Activated CD4-positive, alpha-beta T cell treated with anti-CD3 and anti-CD28 coated beads for 4 hours (primary cell): ENCODE data around the gene JUND.

ENCODE experiments used
- DNase-seq, 2 donors: peaks; one replicate each; pipeline ENCODE4 v3.0.0-alpha.2; 2020

JUND gene

DNA sequence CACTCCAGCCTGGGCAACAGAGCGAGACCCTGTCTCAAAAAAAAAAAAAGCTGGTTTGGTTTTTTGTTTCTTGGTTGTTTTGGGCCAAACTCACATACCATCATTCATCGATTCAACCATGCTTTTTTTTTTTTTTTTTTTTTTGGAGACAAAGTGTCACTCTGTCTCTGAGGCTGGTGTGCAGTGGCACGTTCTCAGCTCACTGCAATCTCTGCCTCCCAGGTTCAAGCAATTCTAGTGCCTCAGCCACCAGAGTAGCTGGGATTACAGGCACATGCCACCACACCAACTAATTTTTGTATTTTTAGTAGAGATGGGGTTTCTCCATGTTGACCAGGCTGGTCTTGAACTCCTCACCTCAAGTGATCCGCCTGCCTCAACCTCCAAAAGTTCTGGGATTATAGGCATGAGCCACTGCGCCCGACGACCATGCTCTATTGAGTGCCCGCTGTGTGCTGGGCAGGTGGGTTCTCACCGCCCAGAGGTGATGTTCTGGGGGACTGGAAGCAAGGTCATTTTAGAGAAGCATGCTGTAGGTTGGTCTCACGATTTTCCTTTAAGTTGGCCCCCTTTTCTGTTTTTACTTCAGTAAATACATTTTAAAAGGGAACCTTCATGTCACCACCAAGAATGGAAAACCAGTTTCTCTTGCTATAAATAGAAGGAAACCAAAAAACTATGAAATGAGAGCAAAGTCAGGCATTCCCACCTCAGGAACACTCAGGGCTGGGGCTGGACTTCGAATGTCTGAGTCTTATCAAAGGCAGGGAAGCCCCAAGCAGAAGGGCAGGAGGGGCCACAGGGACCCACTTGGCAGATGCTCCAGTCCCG lies 8.3 kb upstream of the JUND start:
- DNase-seq: no peak

DNA sequence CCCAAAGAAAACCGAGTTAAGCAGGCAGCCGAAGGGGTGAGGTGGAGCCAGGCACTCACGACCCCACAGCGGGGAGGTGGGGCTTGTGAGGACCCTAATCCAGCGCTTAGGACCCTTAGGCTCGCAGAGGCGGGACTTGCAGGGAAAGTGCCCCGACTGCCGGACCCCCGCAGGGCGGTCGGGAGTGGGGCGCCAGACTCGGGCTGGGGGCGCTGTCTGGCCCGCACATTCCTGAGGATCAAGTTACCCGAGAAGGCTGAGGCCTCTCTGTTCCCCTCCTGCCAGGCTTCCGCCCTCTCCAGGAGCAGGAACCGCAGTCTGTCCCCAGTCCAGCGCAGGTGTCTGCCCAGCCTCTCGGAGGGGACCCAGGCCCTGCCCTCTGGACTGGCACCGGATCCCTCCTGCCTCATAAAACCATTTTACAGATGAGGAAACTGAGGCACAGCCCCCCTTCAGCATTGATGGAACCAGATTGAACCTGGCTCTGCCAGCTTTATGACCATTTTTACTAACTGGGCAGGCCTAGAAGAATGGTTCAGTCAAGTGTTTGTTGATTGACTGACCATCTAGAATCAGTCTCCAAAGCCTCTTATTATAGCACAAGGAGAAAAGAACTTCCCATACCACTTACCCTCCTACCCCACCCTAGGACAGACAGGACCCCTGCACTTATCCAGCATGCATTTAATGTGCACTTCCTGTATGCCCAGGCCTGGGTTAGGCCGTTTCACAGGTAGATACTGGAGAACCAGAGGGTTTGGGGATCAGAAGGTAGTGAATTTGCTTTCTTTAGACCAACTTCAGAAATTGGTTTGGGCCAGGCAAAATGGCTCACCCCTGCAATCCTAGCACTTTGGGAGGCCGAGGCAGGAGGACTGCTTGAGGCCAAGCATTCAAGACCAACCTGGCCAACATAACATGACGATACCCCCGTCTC lies 6.7 kb upstream of the JUND start:
- no peak for DNase-seq

DNA sequence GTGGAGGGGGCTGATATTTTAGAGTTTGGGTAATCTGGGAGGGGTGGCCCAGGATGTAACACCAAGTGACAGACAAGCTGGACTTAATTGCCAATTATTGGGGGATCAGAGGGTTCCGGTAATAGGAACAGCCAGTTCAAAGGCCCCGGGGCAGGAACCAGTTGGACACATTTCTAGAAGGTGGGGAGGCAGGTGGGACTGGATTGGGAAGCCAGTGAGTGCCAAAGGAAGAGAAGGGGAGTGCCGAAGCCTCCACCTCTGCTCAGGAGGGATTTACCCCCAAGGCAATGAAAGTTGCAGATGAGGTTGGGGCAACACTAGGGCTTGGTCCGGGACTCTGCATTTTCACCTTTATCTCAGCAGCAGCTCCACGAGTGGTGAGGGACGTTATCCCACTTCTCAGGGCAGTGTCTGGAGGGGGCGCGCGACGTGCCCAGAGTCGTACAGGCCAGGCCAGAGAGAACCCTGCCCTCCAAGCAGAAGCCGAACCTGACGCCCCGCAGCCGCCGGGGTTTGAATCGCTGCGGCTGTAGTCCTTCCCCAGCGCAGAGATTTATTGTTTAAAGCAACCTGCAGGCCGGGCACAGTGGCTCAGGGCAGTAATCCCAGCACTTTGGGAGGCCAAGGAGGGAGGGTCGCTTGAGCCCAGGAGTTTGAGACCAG lies 5.7 kb upstream of the JUND start:
- no peak for DNase-seq

- DNase-seq: peak in 1 of 2 donors; percentile 36
These were observed 3.4 kb upstream of the JUND start for GRCh38 chr19:18284712-18285360.

DNA sequence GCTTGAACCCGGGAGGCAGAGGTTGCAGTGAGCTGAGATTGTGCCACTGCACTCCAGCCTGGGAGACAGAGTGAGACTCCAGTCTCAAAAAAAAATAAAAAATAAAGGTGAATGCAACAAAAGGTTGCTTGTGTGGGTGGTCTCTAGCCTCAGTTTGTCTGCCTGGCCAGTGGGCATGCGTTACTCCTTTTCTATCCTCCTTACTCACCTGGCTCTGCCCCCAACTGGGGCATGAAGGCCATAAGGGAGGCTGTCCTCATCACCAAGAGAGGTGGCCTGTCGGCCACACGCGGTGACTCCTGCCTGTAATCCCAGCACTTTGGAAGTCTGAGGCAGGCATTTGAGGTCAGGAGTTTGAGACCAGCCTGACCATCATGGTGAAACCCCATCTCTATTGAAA lies 1.9 kb upstream of the JUND start:
- no peak for DNase-seq

GRCh38 chr19:18282788-18283141 lies 1.3 kb upstream of the JUND start:
- no peak for DNase-seq

DNA sequence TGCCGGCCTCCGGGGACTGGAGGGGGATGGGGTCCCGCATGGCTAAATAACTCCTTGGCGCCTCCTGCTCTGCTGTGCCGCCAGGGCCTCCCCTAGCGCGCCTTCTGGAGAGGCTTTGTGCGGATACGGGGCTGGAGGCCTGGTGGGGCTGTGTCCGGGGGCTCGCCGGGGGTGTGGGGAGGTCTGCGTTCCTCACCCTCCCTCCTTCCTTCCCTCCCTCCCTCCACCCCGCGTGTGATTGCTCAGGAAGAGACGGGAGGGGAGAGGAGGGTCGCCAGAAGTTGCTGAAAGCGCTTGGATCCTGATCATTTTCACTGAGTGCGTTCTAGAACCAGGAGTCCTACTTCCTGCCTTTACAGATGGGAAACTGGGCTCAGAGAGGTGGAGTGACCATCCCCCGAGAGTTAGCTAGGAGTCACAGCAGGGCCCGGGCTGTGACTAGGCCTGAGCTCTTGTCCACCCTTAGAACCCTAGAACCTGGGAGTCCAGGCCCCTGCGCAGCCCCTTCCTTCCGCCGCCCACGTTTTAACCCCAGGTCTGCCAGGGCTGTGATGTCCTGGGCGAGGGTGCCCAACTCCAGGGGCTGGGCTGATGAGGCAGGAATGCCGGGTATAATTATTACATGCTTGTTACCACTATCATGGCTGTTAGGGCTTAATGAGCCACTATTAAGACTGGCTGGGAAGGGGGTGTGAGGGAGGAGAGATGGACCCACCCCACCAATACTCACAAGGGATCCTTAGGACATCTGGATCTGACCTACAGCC lies 782 bp upstream of the JUND start:
- DNase-seq: no peak

DNA sequence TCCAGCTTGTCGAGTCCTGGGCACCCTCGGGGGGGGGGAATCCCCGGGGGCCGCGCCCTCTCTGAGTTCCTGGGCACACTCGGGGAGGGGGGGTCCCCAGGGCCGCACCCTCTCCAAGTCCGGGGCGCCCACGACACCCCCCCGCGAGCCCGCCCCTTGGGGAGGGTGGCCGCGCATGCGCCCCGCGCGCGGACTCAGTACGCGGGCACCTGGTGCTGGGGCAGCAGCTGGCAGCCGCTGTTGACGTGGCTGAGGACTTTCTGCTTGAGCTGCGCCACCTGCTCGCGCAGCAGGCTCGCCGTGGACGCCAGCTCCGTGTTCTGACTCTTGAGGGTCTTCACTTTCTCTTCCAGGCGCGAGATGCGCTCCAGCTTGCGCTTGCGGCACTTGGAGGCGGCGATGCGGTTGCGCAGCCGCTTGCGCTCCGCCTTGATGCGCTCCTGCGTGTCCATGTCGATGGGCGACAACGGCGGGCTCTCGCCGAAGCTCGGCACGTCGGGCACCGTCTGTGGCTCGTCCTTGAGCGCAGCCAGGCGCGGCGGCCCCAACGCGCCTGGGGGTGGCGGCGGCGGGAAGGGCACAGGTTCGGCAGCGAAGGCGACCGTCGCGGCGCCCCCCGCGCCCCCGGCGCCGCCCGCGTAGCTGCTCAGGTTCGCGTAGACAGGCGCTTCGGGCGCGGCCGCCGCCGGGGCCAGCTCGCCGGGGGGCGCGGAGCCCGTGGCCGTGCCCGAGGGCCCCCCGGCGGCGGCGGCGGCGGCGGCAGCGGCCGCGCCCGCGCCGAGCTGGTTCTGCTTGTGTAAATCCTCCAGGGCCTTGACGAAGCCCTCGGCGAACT lies 958 bp downstream of the JUND start:
- DNase-seq: peak; percentile 67 to 83

GRCh38 chr19:18279516-18280246 lies 1.7 kb downstream of the JUND start:
- peak; percentile 92 to 94 for DNase-seq

GRCh38 chr19:18279266-18279515 lies 2.2 kb downstream of the JUND start:
- DNase-seq: no peak

DNA sequence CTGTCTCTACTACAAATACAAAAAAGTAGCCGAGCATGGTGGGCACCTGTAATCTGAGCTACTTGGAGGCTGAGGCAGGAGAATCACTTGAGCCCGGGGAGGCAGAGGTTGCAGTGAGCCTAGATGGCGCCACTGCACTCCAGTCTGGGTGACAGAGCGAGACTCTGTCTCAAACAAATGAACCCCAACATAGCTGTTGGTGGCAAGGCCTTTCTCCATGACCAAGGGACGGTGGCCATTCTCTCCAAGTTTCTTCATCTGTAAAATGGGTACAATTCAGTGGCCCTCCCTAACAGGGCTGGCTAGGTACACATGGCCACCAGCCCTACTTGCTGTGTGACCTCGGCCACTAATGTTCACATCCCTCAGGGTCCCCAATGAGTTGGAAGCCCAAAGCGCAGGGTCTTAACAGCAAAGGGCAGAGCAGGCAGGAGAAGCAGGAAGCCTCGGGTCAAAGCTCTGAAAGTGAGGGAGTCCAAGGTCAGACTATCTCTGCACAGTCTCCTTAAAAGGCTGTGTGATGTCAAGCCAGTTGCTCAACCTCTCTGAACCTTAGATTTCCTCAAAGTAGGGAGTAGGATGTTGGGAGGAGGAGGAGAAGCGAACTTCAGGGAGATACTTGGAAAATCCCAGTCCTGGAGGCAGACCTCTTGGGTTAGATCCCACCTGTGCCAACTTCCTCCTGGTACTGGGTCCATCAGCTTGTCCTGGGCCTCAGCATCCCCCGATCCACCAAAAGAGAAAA lies 2.7 kb downstream of the JUND start:
- peak in 1 of 2 donors; percentile 33 for DNase-seq

- no peak for DNase-seq
These were observed 6.6 kb downstream of the JUND start for GRCh38 chr19:18274781-18275356.

GRCh38 chr19:18274219-18274780 lies 7.1 kb downstream of the JUND start, which contains the start of gene IQCN:
Gene IQCN, minus strand, starts transcription at chr19:18274452. Its CDS starts 4,974 bp downstream, at chr19:18269478.
- no peak for DNase-seq

GRCh38 chr19:18273561-18274218 lies 7.7 kb downstream of the JUND start:
- DNase-seq: no peak

DNA sequence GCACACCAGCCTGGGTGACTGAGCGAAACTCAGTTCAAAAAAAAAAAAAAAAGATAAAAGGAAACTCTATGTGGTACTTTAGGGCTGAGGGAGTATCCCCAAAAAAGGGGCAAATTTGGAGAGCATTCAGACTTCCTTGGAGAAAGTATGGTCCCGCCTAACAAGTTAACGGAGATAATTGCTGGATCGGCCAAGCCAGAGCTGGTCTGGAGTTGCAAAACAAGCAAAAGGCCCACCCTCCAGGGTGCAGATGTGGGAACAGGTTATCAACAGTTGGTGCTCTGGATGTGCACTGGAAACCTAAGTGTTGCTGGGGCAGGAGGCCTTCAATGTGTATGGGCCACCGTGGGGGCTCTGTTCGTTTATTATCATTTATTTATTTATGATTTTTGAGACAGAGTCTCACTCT lies 10.0 kb downstream of the JUND start:
- DNase-seq: no peak

- no peak for DNase-seq
These were observed 11.1 kb downstream of the JUND start for GRCh38 chr19:18270326-18270725.

DNA sequence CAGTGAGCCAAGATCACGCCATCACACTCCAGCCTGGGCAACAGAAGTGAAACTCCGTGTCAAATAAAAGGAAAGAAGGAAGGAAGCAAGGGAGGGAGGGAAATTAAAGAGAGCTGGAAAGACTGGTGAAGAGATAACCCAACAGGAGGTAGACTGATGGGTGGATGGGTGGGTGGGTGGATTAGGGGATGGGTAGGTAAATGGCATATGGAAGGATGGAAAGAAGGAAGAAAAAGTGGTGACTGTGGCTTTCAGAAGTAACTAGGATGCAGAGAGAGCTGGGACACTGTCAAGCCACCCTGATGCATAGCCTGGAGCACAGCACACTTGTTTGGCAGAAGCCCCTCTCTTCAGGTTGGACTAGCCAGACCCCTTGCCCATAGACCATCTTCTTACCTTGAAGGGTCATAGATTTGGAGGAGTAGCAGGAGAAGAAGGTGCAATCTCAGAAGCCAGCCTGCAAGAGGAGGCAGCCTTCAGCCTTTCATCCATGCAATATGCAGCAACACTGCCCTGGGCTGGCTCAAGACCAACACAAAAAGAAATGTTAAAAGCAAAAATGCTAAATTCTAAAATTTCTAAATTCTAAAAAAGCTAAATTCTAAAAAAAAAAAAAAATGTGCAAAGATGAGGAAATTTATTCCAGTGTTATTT lies 12.2 kb downstream of the JUND start:
- DNase-seq: no peak
